KG1 (cell line): Measurements from ENCODE around the gene DMAP1.

Experiments used
- DNase-seq: peaks from one replicate; lab custom pipeline; 2025; lab: John Stamatoyannopoulos, UW

The DMAP1 gene

DNA sequence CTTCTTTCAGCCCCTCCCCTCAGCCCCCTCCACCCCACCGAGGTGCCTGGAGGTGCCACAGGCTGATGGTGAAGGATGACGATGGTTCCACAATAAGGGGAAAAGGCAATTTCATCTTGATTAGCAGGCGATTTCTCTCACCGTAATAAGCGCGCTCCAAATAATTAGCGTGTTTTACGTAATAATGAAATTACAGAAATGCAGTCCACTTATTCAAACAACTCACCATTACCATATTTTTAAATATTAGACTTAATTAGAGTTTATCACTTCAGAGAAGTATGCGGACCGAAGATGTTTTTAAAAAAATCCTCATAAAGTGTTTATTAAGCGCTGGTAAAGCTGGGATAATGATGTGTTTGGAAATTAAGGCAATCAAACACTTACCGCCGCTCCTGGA, 14.9 kb downstream of the DMAP1 start:
- no peak for DNase-seq

DNA sequence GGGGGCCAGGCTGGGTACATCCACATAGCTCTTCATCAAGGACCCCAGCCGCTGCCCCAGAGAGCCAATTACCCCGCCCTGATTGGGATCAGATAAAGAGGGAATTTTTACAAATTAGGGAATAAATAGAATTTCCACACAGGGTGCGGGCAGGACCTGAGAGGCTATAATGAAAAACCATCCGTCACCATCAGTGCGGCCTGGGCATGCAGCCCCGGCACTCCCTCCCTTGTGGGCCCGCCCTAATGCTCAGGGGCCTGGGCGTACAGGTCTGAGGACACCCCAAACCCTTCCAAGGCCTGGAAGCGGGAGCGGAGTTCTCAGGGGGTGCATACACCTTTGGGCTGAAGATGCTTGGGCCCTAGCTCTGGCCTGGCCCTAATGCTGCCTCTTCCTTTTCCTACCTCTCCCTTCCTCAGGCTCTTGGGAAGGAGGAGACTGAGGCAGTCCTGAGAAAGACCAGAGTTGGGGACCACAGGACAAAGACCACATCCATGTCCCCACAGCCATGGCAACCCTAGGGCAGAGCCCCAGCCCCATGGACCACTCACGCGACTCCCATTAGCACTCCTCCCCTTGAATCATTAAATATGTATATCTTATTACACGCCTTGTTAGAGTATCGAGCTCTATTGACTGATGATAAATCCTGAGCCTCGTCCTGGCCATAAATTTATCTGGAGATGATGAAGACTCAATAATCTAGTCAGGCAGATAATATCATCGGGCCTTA, 16.3 kb downstream of the DMAP1 start:
- DNase-seq = no peak

DNA sequence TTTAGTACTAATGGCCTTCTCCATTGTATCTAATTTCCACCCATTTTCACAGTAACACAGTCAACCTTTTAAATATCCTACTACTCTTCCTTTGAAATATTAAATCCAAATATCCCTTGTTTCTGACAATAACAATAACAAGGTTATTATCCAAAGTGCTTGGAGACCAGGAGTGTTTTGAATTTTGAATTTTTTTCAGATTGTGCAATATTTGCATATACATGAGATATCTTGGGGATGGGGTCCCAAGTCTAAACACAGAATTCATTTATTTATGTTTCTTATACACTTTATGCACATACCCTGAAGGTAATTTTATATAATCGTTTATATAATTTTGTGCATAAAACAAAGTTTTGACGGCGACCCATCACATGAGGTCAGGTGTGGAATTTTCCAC, 17.5 kb downstream of the DMAP1 start:
- no peak for DNase-seq

DNA sequence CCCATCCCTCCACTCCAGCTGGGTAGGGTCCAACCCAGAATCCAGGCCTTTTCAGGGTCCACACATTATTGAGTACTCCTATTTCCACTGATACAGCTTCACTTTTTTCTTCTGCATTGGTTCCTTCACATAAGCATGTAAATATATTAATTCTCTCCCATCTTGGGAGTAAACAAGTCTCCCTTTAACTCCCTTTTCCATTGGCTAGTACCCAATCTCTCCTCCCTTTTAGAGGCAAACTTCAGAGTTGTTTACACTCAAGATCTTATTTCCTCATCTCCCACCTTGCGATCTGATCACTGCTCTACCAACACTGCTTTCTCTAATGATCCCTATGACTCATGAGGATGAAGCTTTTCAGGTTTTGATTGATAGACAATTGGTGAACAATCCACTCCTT, 20.3 kb downstream of the DMAP1 start:
- no peak for DNase-seq

DNA sequence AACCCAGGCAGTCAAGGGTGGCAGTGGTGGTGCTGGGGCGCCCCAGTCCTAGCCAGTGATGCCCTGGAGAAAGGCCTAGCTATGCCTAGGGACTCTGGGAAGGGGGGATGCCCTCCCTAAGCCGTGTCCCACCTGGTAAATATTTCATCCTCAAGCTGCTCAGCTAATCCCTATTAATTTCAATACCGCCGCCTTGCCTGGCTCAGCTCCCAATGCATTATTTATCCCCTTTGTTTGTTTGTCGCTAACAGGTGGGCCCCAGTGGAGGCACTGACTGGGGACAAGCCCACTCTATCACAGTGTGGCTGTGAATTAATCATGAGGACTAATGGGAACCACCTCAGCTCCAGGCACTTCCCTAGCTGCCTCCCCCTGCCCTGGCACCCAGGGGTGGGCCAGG, 22.5 kb downstream of the DMAP1 start:
- no peak for DNase-seq

DNA sequence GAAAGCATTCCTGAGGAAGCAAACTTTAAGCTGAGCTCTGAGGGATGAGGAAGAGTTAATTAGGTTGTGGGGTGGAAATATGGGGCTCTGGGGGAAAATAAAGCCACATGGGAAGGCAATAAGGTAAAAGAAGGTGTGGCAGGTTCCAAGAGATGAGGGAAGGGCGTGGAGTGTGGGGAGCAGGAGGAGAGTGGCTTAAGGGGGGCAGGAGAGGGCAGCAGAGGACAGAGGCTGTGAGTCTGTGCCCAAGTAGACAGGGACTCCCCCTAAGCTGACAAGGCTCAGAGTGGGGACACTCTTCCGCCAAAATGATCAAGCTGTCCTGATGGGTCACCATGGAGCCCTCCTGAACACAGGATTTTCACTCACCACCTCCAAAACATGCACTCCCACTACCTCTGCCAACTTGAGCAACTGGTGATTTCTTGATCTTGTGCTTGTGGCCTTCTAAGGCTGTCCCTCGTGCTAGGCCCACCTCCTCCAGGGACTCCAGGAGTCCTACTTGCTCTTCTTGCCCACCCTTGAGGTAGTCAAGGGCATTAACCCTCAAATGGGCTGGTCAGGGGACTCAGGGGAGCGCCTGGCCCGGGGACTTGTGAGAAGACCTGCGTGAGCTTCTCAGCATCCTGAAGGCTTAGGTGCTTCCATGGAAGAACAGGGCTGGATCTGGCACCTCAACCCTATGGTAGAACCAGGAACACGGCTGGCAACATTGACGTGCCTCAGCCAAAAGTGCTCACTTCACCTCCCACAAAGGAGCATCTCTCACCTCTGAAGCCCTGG, 23.4 kb downstream of the DMAP1 start:
- no peak for DNase-seq

DNA sequence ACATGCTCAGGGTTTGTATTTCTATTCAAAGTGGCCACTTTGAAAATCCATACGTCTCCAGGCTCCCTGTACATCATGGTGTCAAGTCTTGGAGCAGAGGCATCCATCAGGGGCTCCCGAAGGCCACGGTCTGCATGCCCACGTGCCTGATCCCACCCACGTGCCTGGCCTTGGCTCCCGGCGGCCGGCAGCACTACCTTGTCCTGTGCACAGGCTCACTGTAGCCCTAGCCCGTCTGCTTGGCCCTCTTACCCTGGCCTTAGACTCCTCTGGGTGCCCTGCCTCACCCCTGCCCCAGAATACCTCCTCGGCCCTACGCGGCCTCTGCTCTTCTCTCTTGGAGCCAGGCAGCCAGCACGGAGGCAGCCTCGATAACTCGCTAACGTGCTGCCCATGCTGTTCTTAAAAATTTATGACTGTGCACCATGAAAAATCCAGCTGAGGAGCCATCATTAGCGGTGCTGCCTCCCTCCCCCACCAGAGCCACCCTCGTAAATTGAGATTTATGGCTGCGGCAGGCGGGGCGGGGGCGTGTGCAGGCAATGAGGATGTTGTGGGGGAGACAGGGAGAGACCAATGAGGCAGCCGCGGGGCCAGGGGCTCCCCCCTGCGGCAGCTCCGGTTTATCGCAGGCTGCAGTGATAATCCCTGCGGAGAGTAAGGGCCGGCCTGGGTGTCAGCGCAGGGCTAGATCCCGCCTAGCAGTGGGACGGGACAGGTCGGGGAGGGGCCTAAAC, 24.6 kb downstream of the DMAP1 start:
- no peak for DNase-seq

DNA sequence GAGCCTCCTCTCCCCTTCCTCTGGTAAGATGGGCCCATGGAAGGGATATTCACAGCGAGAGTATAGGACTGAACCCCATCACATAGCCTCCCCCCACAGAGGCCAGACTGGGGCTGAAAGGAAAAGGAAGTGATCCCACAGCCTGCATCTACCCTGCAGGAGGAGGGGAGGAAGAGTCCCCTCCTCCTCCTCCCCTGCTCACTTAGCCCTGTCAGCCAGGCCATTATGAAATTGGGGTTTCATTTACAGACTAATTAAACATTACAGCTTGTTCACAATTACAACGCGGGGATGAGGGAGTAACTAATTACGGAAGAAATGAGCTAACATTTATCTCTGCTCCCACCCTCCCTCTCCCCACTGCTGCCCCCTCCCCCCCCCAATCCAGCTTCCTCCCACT, 25.4 kb downstream of the DMAP1 start:
- DNase-seq = no peak

DNA sequence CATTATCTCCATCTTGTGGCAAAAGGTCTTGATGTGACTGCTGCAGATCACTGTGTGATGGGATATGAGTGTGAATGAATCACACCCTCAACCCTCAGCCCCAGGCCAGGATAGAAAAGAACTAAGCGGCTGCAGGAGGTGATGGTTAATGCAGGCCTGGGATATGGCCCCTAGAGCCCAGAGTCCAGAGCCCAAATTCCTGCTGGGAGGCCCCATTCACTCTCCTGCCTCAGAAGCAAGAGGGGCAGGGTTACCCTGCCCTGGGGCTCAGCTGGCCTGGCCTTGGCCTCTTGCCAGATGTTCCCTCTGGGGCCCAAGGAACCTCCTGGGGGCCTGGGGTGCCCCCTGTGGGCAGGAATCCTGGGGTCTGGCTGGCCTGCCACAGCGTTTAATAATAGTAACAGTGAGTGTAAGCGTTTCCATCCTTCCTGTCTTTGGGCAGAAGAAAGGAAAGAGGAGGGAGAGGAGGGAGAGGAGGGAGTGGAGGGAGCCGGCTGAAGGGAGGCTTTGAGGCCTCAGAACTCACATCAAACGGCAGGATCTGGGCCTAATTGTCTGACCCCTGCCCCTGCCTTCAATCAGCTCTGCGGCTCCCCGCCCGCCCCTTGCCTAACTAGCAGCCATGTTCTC, 26.2 kb downstream of the DMAP1 start:
- DNase-seq = no peak

DNA sequence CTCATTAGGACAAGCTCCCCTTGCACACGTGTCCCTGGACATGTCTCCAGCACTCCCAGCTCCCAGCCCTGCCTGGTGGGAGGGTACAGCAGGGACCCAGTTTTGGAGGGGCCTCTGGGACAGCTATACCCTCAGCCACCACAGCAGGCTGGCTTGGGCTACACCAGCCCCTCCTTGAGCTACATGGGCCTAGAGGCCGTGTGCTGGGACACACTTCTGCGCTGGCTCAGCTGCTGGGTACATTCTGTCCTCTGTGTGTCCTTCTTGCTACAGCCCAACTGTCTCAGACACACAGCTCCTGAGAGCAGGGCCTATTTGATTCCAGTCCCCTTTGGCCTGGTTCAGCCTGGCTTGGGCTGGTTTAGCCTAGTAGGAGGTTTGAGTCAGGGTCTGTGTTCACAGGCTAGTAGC, 26.7 kb downstream of the DMAP1 start:
- no peak for DNase-seq

DNA sequence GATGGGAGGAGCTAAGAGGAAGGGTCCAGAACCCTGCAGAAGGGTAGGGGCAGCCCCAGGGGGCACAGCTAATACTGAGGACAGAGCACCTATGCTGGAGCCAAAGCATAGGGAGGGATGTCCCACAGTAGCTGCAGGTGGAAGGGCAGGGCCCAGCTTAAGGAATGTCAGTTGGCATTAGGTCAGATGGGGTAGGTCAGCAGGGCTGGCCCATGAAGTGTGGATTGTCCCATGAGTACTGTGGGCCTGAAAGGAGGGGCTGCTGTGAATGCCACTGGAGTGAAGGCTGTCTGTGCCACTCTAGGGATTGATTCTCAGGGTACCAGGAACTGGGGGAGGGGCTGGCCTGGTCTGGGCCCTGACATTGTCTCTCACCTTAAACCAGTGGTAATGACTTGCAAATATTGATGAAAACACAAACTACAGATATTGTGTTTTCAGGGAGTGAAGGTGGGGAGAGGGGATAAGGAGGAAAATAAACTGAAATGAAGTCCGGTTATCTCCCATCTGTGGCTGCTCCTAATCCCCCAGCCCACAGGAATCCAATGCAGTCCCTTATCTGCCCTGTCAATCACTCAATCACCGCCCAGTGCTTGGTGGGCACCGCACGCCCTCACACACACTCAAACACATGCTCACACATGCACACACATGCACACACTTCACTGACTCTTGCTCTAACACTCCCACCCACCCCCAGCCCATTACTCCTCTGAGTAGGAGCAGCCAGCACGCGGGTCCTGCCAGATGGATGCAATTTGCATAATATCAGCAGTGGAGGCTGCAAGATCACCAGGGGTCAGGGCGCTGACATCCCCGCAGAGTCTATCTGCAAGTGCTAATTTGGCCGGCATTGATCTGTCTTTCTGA, 27.8 kb downstream of the DMAP1 start:
- DNase-seq = no peak

DNA sequence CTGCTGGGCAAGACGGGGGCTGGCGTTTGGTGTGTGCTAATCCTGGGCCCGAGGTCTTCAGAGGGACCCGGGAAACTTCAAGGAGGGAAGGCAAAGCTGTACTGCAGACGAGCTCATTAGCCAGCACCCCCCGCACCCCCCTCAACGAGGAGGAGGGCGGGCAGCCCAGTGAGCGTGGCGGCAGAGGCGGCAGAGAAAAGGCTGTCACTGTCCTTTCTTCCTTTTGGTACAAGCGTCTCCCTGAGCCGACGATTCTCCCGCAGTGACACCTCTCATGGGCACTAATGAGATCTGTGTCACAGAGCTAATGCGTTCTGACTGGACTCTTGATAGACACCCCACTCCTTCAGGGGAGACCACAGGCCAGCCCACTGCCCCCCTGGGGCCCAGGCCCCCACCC, 29.5 kb downstream of the DMAP1 start:
- no peak for DNase-seq

DNA sequence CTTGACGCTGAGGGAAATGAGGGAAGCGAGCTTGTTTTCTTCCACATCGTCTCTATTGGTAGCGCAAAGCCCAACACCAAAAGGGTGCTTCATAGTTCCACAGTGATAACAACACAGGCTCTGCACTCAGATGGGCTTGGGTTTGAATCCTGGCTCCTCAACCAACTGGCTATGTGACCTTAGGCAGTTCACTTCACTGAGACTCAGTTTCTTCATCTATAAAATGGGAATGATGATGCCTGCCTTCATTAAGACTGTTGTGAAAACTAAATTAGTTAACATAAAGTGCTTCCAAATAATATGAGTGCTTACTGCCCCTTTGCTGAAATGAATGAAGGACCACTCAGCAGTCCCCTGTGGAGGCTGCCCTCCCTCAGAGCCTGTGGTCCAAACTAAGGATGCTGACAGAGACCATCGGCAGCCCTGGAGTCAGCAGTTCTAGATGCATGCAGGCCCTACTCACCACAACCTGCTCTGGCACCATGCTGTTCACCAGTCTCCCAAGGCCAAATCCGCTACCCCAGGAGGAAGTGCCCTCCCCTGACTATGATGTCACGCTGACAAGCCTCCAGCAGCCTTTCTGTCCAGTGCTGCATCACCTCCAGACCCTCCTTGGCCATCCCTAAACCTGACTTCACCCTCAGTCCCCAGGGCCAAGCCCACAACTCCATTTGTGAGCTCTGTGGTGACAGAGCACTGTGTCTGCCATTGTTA, 30.7 kb downstream of the DMAP1 start:
- DNase-seq = no peak

DNA sequence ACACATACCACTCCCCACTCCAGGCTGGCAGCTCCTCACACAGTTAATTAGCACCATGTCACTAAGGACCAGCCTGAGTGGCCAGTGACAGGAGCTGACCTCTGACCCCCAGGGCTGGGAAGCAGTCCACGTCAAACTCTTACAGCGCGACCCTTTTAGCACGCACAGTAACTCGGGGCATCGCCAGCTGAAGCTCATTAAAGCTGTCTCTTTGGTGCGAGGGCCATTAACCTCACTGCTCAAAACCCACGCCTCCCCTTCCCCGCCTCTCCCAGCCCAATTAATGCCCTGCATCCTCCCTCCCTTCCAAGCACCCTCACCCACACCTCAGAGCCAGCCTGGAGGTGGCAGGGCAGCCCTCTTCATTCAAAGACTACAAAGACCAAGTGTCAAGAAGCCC, 31.7 kb downstream of the DMAP1 start:
- no peak for DNase-seq

DNA sequence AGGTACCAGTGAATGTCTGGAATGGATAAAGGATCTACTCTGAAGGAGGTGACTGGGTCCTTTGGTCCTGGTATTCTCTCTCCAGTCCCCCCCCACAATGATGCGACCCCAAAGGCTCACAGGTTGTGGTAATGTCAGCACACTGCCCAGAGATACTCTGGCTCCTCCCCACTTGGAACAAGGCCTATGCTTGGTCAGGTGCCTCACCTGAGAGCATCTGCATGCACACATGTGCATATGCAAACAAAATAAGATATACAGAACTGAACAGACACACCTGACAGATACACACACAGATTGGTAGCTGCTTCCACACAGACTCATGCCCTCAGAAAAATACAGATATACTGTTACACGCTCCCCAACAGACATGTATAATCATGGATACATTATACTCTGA, 33.5 kb downstream of the DMAP1 start:
- no peak for DNase-seq

DNA sequence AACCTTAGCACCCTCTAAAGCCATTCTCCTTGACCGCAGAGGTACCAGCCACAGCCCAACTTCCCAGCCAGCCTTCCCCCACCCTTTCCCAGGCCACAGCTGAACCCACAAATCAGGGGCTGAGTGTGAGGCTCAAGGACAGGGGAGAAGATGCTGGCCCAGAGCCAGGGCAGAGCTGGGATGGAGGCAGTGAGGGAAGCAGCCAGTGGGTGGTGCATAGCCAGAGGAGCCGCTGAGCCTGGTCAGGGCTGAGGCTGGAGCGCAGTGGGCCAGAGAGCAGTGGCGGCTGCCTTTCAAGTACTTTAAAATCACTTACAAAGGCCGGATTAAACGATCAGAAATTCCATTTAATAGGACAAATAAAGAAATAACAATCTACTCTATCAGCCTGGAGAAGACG, 36.3 kb downstream of the DMAP1 start:
- no peak for DNase-seq

DNA sequence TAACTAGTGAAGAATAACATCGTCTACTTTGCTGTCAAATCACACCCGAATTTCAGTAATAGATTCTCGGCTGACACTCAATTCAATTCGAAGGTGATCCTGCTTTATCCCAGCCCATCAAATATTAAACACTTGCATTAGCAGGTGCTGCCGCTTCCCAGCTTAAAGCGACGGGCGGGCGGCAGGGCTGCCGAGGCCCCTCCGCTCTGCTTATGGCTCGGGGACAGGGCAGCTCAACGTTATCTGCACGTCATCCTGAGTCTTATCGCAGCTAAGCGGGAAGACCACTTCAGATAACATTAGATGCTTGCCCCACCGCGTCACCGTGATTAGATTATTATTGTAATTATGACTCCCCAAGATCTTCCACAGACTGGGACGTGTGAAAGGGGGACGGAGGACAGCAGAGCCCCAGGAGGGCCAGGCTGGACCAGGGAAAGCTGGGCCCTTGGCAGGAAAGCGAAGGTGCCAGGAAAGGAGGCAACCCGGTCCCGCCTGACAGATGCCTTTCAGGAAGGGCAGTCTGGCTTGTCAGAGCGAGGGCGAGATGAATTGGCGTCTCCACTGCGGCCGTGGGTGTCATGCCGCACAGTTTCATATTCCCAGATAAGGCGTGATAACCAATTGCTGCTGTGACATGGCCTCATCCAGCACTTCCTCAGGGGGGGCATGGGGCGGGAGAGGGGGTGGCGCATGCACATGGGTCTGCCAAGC, 37.0 kb downstream of the DMAP1 start:
- DNase-seq = no peak

DNA sequence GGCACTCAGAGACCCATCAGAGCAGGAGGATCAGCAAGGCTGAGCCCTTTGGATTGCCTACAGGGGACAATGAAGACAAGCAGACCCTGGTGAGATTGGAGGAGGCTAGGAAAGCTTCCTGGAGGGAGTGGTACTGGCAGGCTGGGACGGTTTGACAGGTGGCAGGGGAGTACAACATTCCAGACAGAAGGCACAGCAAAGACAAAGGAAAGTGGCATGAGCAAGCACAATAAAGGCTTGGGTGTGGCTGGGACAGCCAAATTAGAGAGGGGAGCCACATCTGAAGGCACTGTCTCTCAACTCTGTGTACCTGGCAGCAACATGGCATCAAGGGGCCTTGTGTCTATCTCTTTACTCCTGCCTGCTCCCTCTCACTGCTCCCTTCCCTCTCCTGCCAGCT, 38.2 kb downstream of the DMAP1 start:
- DNase-seq = no peak

DNA sequence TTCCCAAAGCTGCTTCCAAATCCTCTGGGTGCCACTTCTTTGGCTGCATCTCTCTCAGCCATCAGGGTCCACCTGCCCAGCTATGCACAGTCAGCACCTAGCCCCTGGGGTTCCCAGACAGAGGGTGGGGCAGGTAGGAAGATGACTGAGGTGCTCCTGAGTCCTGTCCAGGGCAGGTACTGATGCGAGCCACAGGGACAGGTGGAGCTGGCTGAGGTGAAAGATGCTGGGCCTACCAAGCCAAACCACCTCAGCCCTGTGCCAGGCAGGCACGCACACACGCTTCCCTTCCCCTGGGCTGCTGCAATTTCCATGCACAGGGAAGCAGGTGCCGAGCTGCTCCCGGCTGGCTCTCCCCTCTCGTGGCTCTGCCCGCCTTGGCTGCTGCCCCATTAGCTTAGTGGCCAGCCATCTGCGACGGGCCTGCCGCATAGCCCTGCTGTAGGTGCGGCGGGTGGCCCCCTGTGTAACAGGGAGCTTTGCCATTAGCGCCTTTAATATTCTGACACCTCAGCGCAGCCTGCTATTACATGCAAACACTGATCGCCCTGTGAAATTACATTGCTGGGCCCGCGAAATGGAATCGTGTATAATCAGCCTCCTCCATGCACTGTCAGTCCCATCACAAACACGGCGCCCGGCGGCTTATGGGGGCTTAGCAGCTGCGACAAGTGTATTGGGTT, 38.9 kb downstream of the DMAP1 start:
- no peak for DNase-seq
